ENCODE data around the gene ALK. TPM values are rescaled to one million over a fixed set of nuclear protein-coding genes. Genes with fewer than 3 reads are reported as not detected.

Gene ALK
- total RNA-seq, 2 donors from 2014 or later: under 0.01 to 0.26 TPM

GRCh38 chr2:29143657-29144056 lies 777.7 kb downstream of the ALK start:
- Histone ChIP-seq H3K9me3 (no peaks in the 10 kb centered on the region), H3K4me1 (no peaks in the 10 kb centered on the region), H3K27me3 (no peaks in the 10 kb centered on the region), H3K4me3 (no peak overlapping the region), H3K36me3 (replicated peaks in 1 of 2; ENCODE audit: insufficient read depth in 1 of 2, low read depth in 2 of 2) (peaks cover 4 to 7% of the 10 kb centered on the region in 2 donors), H3K27ac (no peak overlapping the region)
- 80 to 87% methylated on average over 6 of the region's 6 CpGs for WGBS, 2 donors
- DNase-seq (no peak), ATAC-seq (no peak)
- intact Hi-C loops (cut with DNase I): no loop called here
- TF ChIP-seq CTCF (IDR thresholded peaks at IDR 0.05) (no peak), POLR2A (IDR thresholded peaks at IDR 0.05) (no peak)

Small RNA genes within 50 kb of the gene (small RNA-seq; reads per million reads assigned to genes)
- not detected for gene RN7SL516P

Other genes with a start within 250 kb of the ALK start
- 10 to 100 TPM; 29.3 to 36.6 TPM for gene YPEL5, start 225.4 kb upstream of the ALK start, total RNA-seq